SK-N-MC (cell line): ENCODE data around the gene PRSS50.

Experiments
- EZH2 ChIP-seq: fragments of 200-600 bp; sonication (generic); IDR thresholded peaks from one replicate; pipeline ENCODE4 v1.6.1; 2017; ENCODE audit warnings: antibody characterized with exemption
- FOXP2 ChIP-seq: optimal IDR thresholded peaks from 2 replicates; pipeline ENCODE3; 2011; ENCODE audit warnings: mild to moderate bottlenecking, moderate library complexity; ENCODE audit not compliant: insufficient read depth; ENCODE audit errors: extremely low read length, control extremely low read depth
- POLR2AphosphoS5 ChIP-seq: IDR thresholded peaks from 2 replicates; pipeline ENCODE4 v1.6.1; 2012; ENCODE audit warnings: mild to moderate bottlenecking, low read depth, low read length, borderline replicate concordance

DNA sequence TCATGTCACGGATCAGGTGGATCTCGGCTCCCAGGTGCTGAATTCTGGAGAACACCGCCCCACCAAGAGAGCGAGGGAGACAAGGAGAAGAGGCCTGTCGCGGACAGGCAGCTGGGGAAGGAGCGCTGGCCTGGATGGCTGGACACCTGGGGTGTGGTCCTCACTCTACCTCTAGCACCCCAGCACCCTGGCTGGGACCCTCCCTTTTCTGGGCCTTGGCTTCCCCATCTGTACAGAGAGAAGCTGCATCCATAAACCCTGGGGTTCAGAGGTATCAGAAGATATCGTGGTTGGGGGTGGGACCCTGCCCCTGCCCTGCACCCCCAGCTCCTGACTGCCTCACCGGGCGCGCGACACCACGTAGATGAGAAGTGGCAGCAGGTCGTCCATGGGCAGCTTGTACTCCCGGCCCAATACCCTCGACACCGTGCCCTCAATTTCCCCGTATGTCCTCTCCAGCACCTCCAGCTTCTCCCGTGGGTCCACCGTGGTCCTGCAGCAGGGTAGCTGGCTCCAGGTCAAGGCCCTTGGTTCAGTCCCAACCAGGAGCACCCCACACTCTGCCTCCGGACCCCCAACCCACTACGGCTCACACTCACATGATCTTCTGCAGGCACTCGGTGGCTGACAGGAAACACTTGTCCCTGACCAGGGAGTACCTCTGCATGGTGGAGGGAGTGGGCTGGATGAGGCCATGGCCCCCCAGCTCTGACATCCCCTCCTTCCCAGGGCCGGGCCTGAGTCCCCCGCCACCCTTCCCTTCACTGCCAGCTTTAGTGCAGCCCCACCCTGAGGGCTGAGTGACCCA, 45.9 kb downstream of the PRSS50 start:
- no peak for TF ChIP-seq EZH2
- no peak for TF ChIP-seq POLR2AphosphoS5
- TF ChIP-seq FOXP2 = no peak
